GM20000 (cell line): ENCODE data around the gene HNRNPU.

Experiments used
- DNase-seq: peaks from one replicate; pipeline ENCODE4 v3.0.0; 2012; ENCODE audit warnings: low spot score
- CTCF ChIP-seq: IDR thresholded peaks from 2 replicates; pipeline ENCODE4 v1.5.1; 2012; ENCODE audit warnings: mild to moderate bottlenecking, control low read depth; ENCODE audit errors: extremely low read depth, missing control alignments

HNRNPU gene

GRCh38 chr1:244844155-244845121 lies 19.9 kb downstream of the HNRNPU start:
- TF ChIP-seq CTCF, result no peak

GRCh38 chr1:244843148-244843978 lies 21.0 kb downstream of the HNRNPU start:
- no peak for TF ChIP-seq CTCF
- DNase-seq, result no peak

More at GRCh38 chr1:244844155-244845121, 19.9 kb downstream of the HNRNPU start:
- DNase-seq, result no peak

- no peak for TF ChIP-seq CTCF
- no peak for DNase-seq
Measured at GRCh38 chr1:244841273-244841927, 22.9 kb downstream of the HNRNPU start.

- no peak for DNase-seq
- TF ChIP-seq CTCF, result no peak
Measured at GRCh38 chr1:244840219-244840794, 24.0 kb downstream of the HNRNPU start.

- DNase-seq, result no peak
- no peak for TF ChIP-seq CTCF
Measured at GRCh38 chr1:244839656-244840055, 24.7 kb downstream of the HNRNPU start.

GRCh38 chr1:244837597-244838258 lies 26.6 kb downstream of the HNRNPU start:
- DNase-seq, result no peak
- no peak for TF ChIP-seq CTCF
